ENCODE results near the gene MCTP2.

GRCh38 chr15:94247789-94248638 is 16.7 kb downstream of the MCTP2 start:
- TF ChIP-seq POLR2A (IDR thresholded peaks at IDR 0.05; ENCODE audit: low read length) (no peak), GATA1 (IDR thresholded peaks at IDR 0.05; ENCODE audit: low read depth, low read length) (no peak)
